Endothelial cell of umbilical vein (primary cell): ENCODE results near the gene SLC7A11.
"Not testable (repeated sequence)": the region's sequence is repeated elsewhere in the genome, so short reads cannot be mapped to it uniquely, and the experiment has no call there.

Source experiments
- CTCF ChIP-seq, 2 donors: IDR thresholded peaks; 1 replicate in 1 of 2; 2 replicates in 1 of 2; pipeline ENCODE4 v1.5.1; 2011; ENCODE audit warnings: low read length in 2 of 2, mild to moderate bottlenecking in 2 of 2, moderate library complexity in 2 of 2, control low read depth in 1 of 2, inconsistent platforms in 1 of 2, low read depth in 1 of 2; ENCODE audit not compliant: insufficient read depth in 1 of 2; ENCODE audit errors: extremely low read depth in 1 of 2
- EZH2 ChIP-seq: IDR thresholded peaks from 2 replicates; pipeline ENCODE4 v1.6.1; 2012; ENCODE audit warnings: borderline replicate concordance, low read depth, mild to moderate bottlenecking, moderate library complexity, low read length, inconsistent platforms; ENCODE audit not compliant: severe bottlenecking
- MAX ChIP-seq: IDR thresholded peaks from 2 replicates; pipeline ENCODE4 v1.6.1; 2011; ENCODE audit not compliant: insufficient read depth, insufficient read length
- POLR2A ChIP-seq: IDR thresholded peaks from 2 replicates; pipeline ENCODE4 v1.6.1; 2012; ENCODE audit warnings: low read depth, mild to moderate bottlenecking, control low read depth, low read length
- POLR2AphosphoS5 ChIP-seq: IDR thresholded peaks from 2 replicates; pipeline ENCODE4 v1.6.1; 2012; ENCODE audit warnings: low read depth, mild to moderate bottlenecking, control low read depth, low read length, moderate library complexity; ENCODE audit not compliant: insufficient read depth

GRCh38 chr4:138237132-138237531 is 5.0 kb downstream of the SLC7A11 start:
- not testable (repeated sequence) for TF ChIP-seq CTCF (IDR thresholded peaks at IDR 0.05; ENCODE audit: extremely low read depth in 1 of 2, insufficient read depth in 1 of 2, low read depth in 1 of 2, low read length in 2 of 2); POLR2A; POLR2AphosphoS5; MAX; EZH2
